ENCODE results near the gene LCK. TPM values are rescaled to one million over a fixed set of nuclear protein-coding genes. Genes with fewer than 3 reads are reported as not detected.
A peak's percentile ranks its signal among the peaks of the same experiment; 100 is the strongest.

Gene LCK
- total and polyA plus RNA-seq, 9 of the 15 experiments (the other 6 are each of a cell fraction or from before 2014, with no cell fraction given), result 0.04 to 0.47 (median 0.13) TPM; not detected in 6

GRCh38 chr1:32266921-32267591 is 16.0 kb downstream of the LCK start:
- CTCF ChIA-PET (ENCODE audit: low intra/inter-chr PET ratio), result interaction anchor here (0.6 kb wide), 1 partner anchor 65 kb away, joined by 3 read pairs; no protein-coding TSS in a partner anchor
- no peak for ATAC-seq
- in situ Hi-C loops (cut with MboI), result no loop called here

DNA sequence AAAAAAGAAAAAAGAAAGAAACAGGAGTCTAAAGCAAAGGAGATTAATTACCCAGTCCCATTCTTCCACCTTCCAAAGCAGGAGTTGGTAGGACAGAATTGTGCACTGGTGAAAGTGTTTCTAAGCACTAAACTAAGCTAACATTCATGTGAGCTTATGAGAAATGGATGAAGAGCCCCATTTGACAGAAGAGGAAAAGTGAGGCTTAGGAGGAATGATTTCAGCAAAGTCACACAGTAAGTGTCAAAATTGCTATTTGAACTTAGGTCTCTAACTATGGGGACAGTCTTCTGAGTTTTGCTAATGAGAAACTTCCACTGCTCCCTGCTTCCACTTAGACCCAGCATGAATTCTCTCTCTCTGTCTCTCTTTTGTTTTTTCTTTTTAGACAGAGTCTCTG is 18.7 kb downstream of the LCK start:
- Histone ChIP-seq H4K20me1 (replicated peaks; ENCODE audit: control insufficient read depth, insufficient read depth, low read length) (no peaks in the 10 kb centered on the region), H3K9me3 (replicated peaks; ENCODE audit: control insufficient read depth, insufficient read depth, low read depth, low read length) (no peaks in the 10 kb centered on the region), H3K4me1 (replicated peaks in 1 of 2; ENCODE audit: control insufficient read depth in 2 of 2, insufficient read depth in 2 of 2, low read length in 2 of 2) (peaks cover 12 to 16% of the 10 kb centered on the region in 2 experiments; a peak in 4 of 5 replicates), H3K4me2 (ENCODE audit: insufficient read depth, low read length) (no peak overlapping the region), H3K36me3 (ENCODE audit: control insufficient read depth, insufficient read depth, low read length) (no peaks in the 10 kb centered on the region), H2AFZ (ENCODE audit: low read depth, low read length) (no peak overlapping the region), H3K9me1 (ENCODE audit: control insufficient read depth, insufficient read depth, low read length) (no peaks in the 10 kb centered on the region), H3K9ac (ENCODE audit: insufficient read depth in 1 of 2, low read depth in 2 of 2, low read length in 2 of 2) (no peak overlapping the region), H3K79me2 (ENCODE audit: control insufficient read depth, insufficient read depth, low read length) (no peaks in the 10 kb centered on the region), H3K4me3 (no peak overlapping the region), H3K27ac (ENCODE audit: extremely low read depth, low read depth, low read length) (no peak overlapping the region), H3K27me3 (ENCODE audit: control insufficient read depth in 2 of 2, insufficient read depth in 2 of 2, low read length in 2 of 2) (peaks cover 0 to 5% of the 10 kb centered on the region in 2 experiments; a peak in 1 of 5 replicates)
- CTCF ChIA-PET (ENCODE audit: low intra/inter-chr PET ratio), result no interaction called here
- POLR2A ChIA-PET, result interaction anchor here (1.1 to 1.3 kb wide), 2 partner anchors 20 to 22 kb away, joined by 3 read pairs; no protein-coding TSS in a partner anchor
- intact Hi-C loops (cut with micrococcal nuclease) (no loop called here), in situ Hi-C loops (cut with MboI) (no loop called here)
- no peak for ATAC-seq
- no TSS peak for BruUV-seq (replicated peaks)
- no peak for DNase-seq (ENCODE audit: extremely low read depth in 1 of 4, low spot score in 3 of 4)
- FAIRE-seq, result peak; percentile 62
- TF ChIP-seq BCOR (IDR thresholded peaks at IDR 0.05) (peak; percentile 59), RBM25 (IDR thresholded peaks at IDR 0.05; ENCODE audit: low read depth, low read length, severe bottlenecking) (peak; percentile 82), HDAC2 (IDR thresholded peaks at IDR 0.05) (0 out of 2 replicates have a peak, but pooled peaks have one; percentile 27)
- TF ChIP-seq, protein P1, sequence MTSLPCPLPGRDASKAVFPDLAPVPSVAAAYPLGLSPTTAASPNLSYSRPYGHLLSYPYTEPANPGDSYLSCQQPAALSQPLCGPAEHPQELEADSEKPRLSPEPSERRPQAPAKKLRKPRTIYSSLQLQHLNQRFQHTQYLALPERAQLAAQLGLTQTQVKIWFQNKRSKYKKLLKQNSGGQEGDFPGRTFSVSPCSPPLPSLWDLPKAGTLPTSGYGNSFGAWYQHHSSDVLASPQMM (CRISPR knock-in tag; IDR thresholded peaks at IDR 0.05), result no peak

More at GRCh38 chr1:32266921-32267591, 16.0 kb downstream of the LCK start:
- H3K36me3 ChIP-seq (ENCODE audit: control insufficient read depth, insufficient read depth, low read length), result no peaks in the 10 kb centered on the region
- intact Hi-C loops (cut with micrococcal nuclease), result no loop called here
- no peaks in the 10 kb centered on the region for H3K9me3 ChIP-seq (replicated peaks; ENCODE audit: control insufficient read depth, insufficient read depth, low read depth, low read length)
- WGBS (ENCODE audit: insufficient coverage, low coverage, missing lambda C conversion rate), result 48% methylated on average over 7 of the region's 7 CpGs
- no peaks in the 10 kb centered on the region for H3K9me1 ChIP-seq (ENCODE audit: control insufficient read depth, insufficient read depth, low read length)
- BruUV-seq (replicated peaks), result no TSS peak
- TF ChIP-seq ZNF24 (IDR thresholded peaks at IDR 0.05) (no peak), KDM1A (IDR thresholded peaks at IDR 0.05) (peak in 1 of 2 experiments; percentile 15; a peak in 1 of 4 replicates)
- H3K9ac ChIP-seq (ENCODE audit: insufficient read depth in 1 of 2, low read depth in 2 of 2, low read length in 2 of 2), result no peak overlapping the region
- no peaks in the 10 kb centered on the region for H4K20me1 ChIP-seq (replicated peaks; ENCODE audit: control insufficient read depth, insufficient read depth, low read length)
- no peak overlapping the region for H3K4me2 ChIP-seq (ENCODE audit: insufficient read depth, low read length)
- H3K27ac ChIP-seq (ENCODE audit: extremely low read depth, low read depth, low read length), result peak overlapping the region; percentile 28; the same call in 1 of the 3 replicates
- no peak overlapping the region for H3K4me3 ChIP-seq
- POLR2A ChIA-PET, result interaction anchor here (0.6 to 1.2 kb wide), 3 partner anchors 10 to 919 kb away, joined by 3 to 4 read pairs (median 3); partner anchors contain the start of gene HDAC1
- DNase-seq (ENCODE audit: extremely low read depth in 1 of 4, low spot score in 3 of 4) (no peak), FAIRE-seq (no peak)
- no peaks in the 10 kb centered on the region for H3K27me3 ChIP-seq (ENCODE audit: control insufficient read depth in 2 of 2, insufficient read depth in 2 of 2, low read length in 2 of 2)
- H2AFZ ChIP-seq (ENCODE audit: low read depth, low read length), result no peak overlapping the region
- no peaks in the 10 kb centered on the region for H3K79me2 ChIP-seq (ENCODE audit: control insufficient read depth, insufficient read depth, low read length)
- H3K4me1 ChIP-seq (replicated peaks in 1 of 2; ENCODE audit: control insufficient read depth in 2 of 2, insufficient read depth in 2 of 2, low read length in 2 of 2), result peaks cover 0 to 9% of the 10 kb centered on the region in 2 experiments; a peak in 2 of 5 replicates

All from K562 (cell line).